ENCODE data around the gene ZFR.

GRCh38 chr5:32319392-32319791 lies 125.1 kb downstream of the ZFR start:
- TF ChIP-seq CTCF (IDR thresholded peaks at IDR 0.05) (no peak), POLR2AphosphoS5 (IDR thresholded peaks at IDR 0.05) (no peak), EP300 (IDR thresholded peaks at IDR 0.05) (no peak)

All from stomach (tissue), 4 donors.